ENCODE results near the gene KCNE4. TPM values are rescaled to one million over a fixed set of nuclear protein-coding genes. Genes with fewer than 3 reads are reported as not detected.

The KCNE4 gene
- total and polyA plus RNA-seq, 9 of the 15 experiments (the other 6 are each of a cell fraction or from before 2014, with no cell fraction given): not detected

DNA sequence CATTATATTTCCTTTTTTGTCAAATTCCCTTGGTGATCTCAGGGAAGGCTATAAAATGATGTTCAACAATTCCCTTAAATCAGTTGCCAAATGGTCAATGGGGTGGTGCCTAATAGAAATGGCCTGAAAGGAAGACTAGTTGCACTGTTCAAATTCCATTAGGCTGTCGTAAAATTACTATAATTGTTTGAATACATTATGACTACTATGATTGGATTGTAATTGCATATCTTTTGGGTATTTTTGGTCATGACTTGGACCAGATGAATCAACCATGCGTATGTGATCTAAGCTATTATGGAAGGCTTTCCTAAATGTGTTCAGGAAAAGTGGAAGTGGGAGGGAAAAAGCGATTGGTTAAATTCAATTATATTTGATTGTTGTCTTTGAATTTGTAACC, 41.3 kb upstream of the KCNE4 start:
- intact Hi-C loops (cut with micrococcal nuclease): no loop called here
- no peaks in the 10 kb centered on the region for H4K20me1 ChIP-seq (replicated peaks; ENCODE audit: control insufficient read depth, insufficient read depth, low read length)
- H3K27me3 ChIP-seq (ENCODE audit: control insufficient read depth in 2 of 2, insufficient read depth in 2 of 2, low read length in 2 of 2): no peaks in the 10 kb centered on the region
- FAIRE-seq (no peak), ATAC-seq (no peak), DNase-seq (ENCODE audit: extremely low read depth in 1 of 4, low spot score in 3 of 4) (no peak)
- no peaks in the 10 kb centered on the region for H3K9me1 ChIP-seq (ENCODE audit: control insufficient read depth, insufficient read depth, low read length)
- BruUV-seq (replicated peaks): no TSS peak
- H3K27ac ChIP-seq (ENCODE audit: extremely low read depth, low read depth, low read length): no peak overlapping the region
- H3K4me2 ChIP-seq (ENCODE audit: insufficient read depth, low read length): no peak overlapping the region
- POLR2A ChIA-PET: no interaction called here
- no peaks in the 10 kb centered on the region for H3K36me3 ChIP-seq (ENCODE audit: control insufficient read depth, insufficient read depth, low read length)
- no peaks in the 10 kb centered on the region for H3K79me2 ChIP-seq (ENCODE audit: control insufficient read depth, insufficient read depth, low read length)
- CTCF ChIA-PET (ENCODE audit: low intra/inter-chr PET ratio): no interaction called here
- WGBS (ENCODE audit: insufficient coverage, low coverage, missing lambda C conversion rate): 10% methylated on average over 3 of the region's 3 CpGs
- no peak overlapping the region for H3K9ac ChIP-seq (ENCODE audit: insufficient read depth in 1 of 2, low read depth in 2 of 2, low read length in 2 of 2)
- H3K4me3 ChIP-seq: no peak overlapping the region
- no peaks in the 10 kb centered on the region for H3K9me3 ChIP-seq (replicated peaks; ENCODE audit: control insufficient read depth, insufficient read depth, low read depth, low read length)
- in situ Hi-C loops (cut with MboI): no loop called here
- H3K4me1 ChIP-seq (replicated peaks in 1 of 2; ENCODE audit: control insufficient read depth in 2 of 2, insufficient read depth in 2 of 2, low read length in 2 of 2): no peaks in the 10 kb centered on the region
- H2AFZ ChIP-seq (ENCODE audit: low read depth, low read length): no peak overlapping the region
- TF ChIP-seq ZNF263 (CRISPR knock-in tag; IDR thresholded peaks at IDR 0.05; ENCODE audit: borderline replicate concordance): no peak
- TF ChIP-seq EWSR1 (IDR thresholded peaks at IDR 0.05; ENCODE audit: borderline replicate concordance, low read depth, partially characterized antibody): no peak
- TF ChIP-seq XRCC4 (IDR thresholded peaks at IDR 0.05; ENCODE audit: extremely low read depth, insufficient read depth, insufficient read length): no peak
- no peak for TF ChIP-seq RAD51 (IDR thresholded peaks at IDR 0.05; ENCODE audit: borderline replicate concordance, low read depth)
- TF ChIP-seq DMBX1 (CRISPR knock-in tag; IDR thresholded peaks at IDR 0.05; ENCODE audit: borderline replicate concordance): no peak
- TF ChIP-seq ZNF75A (CRISPR knock-in tag; IDR thresholded peaks at IDR 0.05): no peak
- TF ChIP-seq MCM3 (IDR thresholded peaks at IDR 0.05): no peak
- TF ChIP-seq MYBL2 (IDR thresholded peaks at IDR 0.05; ENCODE audit: low read depth): no peak
- TF ChIP-seq MYBL2 (CRISPR knock-in tag; IDR thresholded peaks at IDR 0.05; ENCODE audit: borderline replicate concordance): no peak
- TF ChIP-seq, protein P1, sequence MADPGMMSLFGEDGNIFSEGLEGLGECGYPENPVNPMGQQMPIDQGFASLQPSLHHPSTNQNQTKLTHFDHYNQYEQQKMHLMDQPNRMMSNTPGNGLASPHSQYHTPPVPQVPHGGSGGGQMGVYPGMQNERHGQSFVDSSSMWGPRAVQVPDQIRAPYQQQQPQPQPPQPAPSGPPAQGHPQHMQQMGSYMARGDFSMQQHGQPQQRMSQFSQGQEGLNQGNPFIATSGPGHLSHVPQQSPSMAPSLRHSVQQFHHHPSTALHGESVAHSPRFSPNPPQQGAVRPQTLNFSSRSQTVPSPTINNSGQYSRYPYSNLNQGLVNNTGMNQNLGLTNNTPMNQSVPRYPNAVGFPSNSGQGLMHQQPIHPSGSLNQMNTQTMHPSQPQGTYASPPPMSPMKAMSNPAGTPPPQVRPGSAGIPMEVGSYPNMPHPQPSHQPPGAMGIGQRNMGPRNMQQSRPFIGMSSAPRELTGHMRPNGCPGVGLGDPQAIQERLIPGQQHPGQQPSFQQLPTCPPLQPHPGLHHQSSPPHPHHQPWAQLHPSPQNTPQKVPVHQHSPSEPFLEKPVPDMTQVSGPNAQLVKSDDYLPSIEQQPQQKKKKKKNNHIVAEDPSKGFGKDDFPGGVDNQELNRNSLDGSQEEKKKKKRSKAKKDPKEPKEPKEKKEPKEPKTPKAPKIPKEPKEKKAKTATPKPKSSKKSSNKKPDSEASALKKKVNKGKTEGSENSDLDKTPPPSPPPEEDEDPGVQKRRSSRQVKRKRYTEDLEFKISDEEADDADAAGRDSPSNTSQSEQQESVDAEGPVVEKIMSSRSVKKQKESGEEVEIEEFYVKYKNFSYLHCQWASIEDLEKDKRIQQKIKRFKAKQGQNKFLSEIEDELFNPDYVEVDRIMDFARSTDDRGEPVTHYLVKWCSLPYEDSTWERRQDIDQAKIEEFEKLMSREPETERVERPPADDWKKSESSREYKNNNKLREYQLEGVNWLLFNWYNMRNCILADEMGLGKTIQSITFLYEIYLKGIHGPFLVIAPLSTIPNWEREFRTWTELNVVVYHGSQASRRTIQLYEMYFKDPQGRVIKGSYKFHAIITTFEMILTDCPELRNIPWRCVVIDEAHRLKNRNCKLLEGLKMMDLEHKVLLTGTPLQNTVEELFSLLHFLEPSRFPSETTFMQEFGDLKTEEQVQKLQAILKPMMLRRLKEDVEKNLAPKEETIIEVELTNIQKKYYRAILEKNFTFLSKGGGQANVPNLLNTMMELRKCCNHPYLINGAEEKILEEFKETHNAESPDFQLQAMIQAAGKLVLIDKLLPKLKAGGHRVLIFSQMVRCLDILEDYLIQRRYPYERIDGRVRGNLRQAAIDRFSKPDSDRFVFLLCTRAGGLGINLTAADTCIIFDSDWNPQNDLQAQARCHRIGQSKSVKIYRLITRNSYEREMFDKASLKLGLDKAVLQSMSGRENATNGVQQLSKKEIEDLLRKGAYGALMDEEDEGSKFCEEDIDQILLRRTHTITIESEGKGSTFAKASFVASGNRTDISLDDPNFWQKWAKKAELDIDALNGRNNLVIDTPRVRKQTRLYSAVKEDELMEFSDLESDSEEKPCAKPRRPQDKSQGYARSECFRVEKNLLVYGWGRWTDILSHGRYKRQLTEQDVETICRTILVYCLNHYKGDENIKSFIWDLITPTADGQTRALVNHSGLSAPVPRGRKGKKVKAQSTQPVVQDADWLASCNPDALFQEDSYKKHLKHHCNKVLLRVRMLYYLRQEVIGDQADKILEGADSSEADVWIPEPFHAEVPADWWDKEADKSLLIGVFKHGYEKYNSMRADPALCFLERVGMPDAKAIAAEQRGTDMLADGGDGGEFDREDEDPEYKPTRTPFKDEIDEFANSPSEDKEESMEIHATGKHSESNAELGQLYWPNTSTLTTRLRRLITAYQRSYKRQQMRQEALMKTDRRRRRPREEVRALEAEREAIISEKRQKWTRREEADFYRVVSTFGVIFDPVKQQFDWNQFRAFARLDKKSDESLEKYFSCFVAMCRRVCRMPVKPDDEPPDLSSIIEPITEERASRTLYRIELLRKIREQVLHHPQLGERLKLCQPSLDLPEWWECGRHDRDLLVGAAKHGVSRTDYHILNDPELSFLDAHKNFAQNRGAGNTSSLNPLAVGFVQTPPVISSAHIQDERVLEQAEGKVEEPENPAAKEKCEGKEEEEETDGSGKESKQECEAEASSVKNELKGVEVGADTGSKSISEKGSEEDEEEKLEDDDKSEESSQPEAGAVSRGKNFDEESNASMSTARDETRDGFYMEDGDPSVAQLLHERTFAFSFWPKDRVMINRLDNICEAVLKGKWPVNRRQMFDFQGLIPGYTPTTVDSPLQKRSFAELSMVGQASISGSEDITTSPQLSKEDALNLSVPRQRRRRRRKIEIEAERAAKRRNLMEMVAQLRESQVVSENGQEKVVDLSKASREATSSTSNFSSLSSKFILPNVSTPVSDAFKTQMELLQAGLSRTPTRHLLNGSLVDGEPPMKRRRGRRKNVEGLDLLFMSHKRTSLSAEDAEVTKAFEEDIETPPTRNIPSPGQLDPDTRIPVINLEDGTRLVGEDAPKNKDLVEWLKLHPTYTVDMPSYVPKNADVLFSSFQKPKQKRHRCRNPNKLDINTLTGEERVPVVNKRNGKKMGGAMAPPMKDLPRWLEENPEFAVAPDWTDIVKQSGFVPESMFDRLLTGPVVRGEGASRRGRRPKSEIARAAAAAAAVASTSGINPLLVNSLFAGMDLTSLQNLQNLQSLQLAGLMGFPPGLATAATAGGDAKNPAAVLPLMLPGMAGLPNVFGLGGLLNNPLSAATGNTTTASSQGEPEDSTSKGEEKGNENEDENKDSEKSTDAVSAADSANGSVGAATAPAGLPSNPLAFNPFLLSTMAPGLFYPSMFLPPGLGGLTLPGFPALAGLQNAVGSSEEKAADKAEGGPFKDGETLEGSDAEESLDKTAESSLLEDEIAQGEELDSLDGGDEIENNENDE (IDR thresholded peaks at IDR 0.05; ENCODE audit: low read depth, low read length): no peak
- TF ChIP-seq MCM5 (IDR thresholded peaks at IDR 0.05; ENCODE audit: low read depth): no peak
